A673 (cell line): ENCODE data around the gene HDGFL2. TPM values are rescaled to one million over a fixed set of nuclear protein-coding genes. Genes with fewer than 3 reads are reported as not detected.

ENCODE experiments used
- BruUV-seq: library from RNA; stranded (reverse); fragments of 400-500 nt; replicated peaks from 2 replicates; lab custom pipeline; 2021; lab: Mats Ljungman, UMichigan
- CTCF ChIA-PET: fragments of 300-600 bp; sonication (Branson Sonifier 250); formaldehyde crosslinking; loops from one replicate; lab custom pipeline; 2022; ENCODE audit warnings: antibody characterized with exemption; lab: Charles Lee
- POLR2A ChIA-PET: fragments of 300-600 bp; sonication (Branson Sonifier 250); formaldehyde crosslinking; loops from one replicate; lab custom pipeline; 2022; ENCODE audit warnings: antibody characterized with exemption; ENCODE audit not compliant: low non-redundant PET; lab: Charles Lee
- DNase-seq: peaks from one replicate; pipeline ENCODE4 v3.0.0-alpha.2; 2015; ENCODE audit warnings: low spot score
- H3K27ac ChIP-seq: fragments of 200-600 bp; sonication (generic); 2 replicates; pipeline ENCODE4 v1.5.1; 2016; ENCODE audit warnings: mixed run types, low read depth, mild to moderate bottlenecking, mixed read lengths, antibody characterized with exemption, low read length; ENCODE audit not compliant: poor library complexity, severe bottlenecking
- H3K27me3 ChIP-seq: fragments of 200-600 bp; sonication (generic); replicated peaks from 2 replicates; pipeline ENCODE4 v1.6.1; 2017; ENCODE audit warnings: mixed run types, low read depth, mild to moderate bottlenecking, mixed read lengths, antibody characterized with exemption, low read length; ENCODE audit not compliant: insufficient read depth, poor library complexity
- H3K36me3 ChIP-seq: fragments of 200-600 bp; sonication (generic); 2 replicates; pipeline ENCODE4 v1.6.1; 2016; ENCODE audit warnings: mixed run types, mild to moderate bottlenecking, mixed read lengths, antibody characterized with exemption, low read length; ENCODE audit not compliant: insufficient read depth, poor library complexity, severe bottlenecking
- H3K4me1 ChIP-seq: fragments of 200-600 bp; sonication (generic); 2 replicates; pipeline ENCODE4 v1.6.1; 2017; ENCODE audit warnings: mixed run types, mild to moderate bottlenecking, mixed read lengths, antibody characterized with exemption, low read length; ENCODE audit not compliant: insufficient read depth, poor library complexity, severe bottlenecking
- H3K4me3 ChIP-seq: fragments of 200-600 bp; sonication (generic); 2 replicates; pipeline ENCODE4 v1.5.1; 2016; ENCODE audit warnings: low read depth, mixed run types, mild to moderate bottlenecking, mixed read lengths, low read length; ENCODE audit not compliant: poor library complexity, severe bottlenecking
- H3K9me3 ChIP-seq: fragments of 200-600 bp; sonication (generic); 2 replicates; pipeline ENCODE4 v1.6.1; 2016; ENCODE audit warnings: mixed run types, low read depth, mild to moderate bottlenecking, mixed read lengths, antibody characterized with exemption, low read length; ENCODE audit not compliant: poor library complexity, severe bottlenecking
- CTCF ChIP-seq: fragments of 300-800, 200-600 bp; sonication (generic); conservative IDR thresholded peaks from 2 replicates; pipeline ENCODE4 v1.5.1; 2017; ENCODE audit warnings: low read depth, mild to moderate bottlenecking, antibody characterized with exemption, low read length, moderate library complexity, mixed read lengths
- EZH2 ChIP-seq: fragments of 200-600 bp; sonication (generic); IDR thresholded peaks from 2 replicates; pipeline ENCODE4 v1.6.1; 2017; ENCODE audit warnings: borderline replicate concordance, low read depth, mild to moderate bottlenecking, mixed read lengths, antibody characterized with exemption, low read length; ENCODE audit not compliant: poor library complexity, severe bottlenecking
- intact Hi-C: fragments of 100-400 bp; cut with micrococcal nuclease; formaldehyde crosslinking; loops from one replicate; pipeline ENCODE4 v1.10.0; 2022; ENCODE audit not compliant: unreplicated experiment
- total RNA-seq: library from RNA; stranded (reverse); gene quantifications from 2 replicates; pipeline ENCODE4 v1.2.3, GENCODE V29; 2021

HDGFL2 gene
- total RNA-seq, 1 experiment from 2014 or later = 89.6 TPM

GRCh38 chr19:4521170-4521887, 49.2 kb downstream of the HDGFL2 start:
- no peak for DNase-seq
- intact Hi-C loops = no loop called here
- H3K27me3 ChIP-seq = no peaks in the 10 kb centered on the region
- POLR2A ChIA-PET = interaction anchor here (0.7 kb wide), 1 partner anchor 20 kb away, joined by 14 read pairs; no protein-coding TSS in a partner anchor
- CTCF ChIA-PET = interaction anchor here (1.5 kb wide), 1 partner anchor 115 kb away, joined by 3 read pairs; no protein-coding TSS in a partner anchor
- no peaks in the 10 kb centered on the region for H3K9me3 ChIP-seq
- BruUV-seq = no TSS peak
- no peak overlapping the region for H3K27ac ChIP-seq
- TF ChIP-seq CTCF (no peak), EZH2 (no peak)
- no peaks in the 10 kb centered on the region for H3K4me1 ChIP-seq
- no peak overlapping the region for H3K4me3 ChIP-seq
- H3K36me3 ChIP-seq = no peaks in the 10 kb centered on the region

- no TSS peak for BruUV-seq
- no peaks in the 10 kb centered on the region for H3K27me3 ChIP-seq
- H3K36me3 ChIP-seq = no peaks in the 10 kb centered on the region
- no peak for DNase-seq
- intact Hi-C loops = no loop called here
- H3K4me3 ChIP-seq = no peak overlapping the region
- H3K27ac ChIP-seq = no peak overlapping the region
- no peaks in the 10 kb centered on the region for H3K9me3 ChIP-seq
- CTCF ChIA-PET = interaction anchor here (1.5 kb wide), 1 partner anchor 114 kb away, joined by 3 read pairs; no protein-coding TSS in a partner anchor
- no peaks in the 10 kb centered on the region for H3K4me1 ChIP-seq
- POLR2A ChIA-PET = no interaction called here
- TF ChIP-seq EZH2 (no peak), CTCF (no peak)
Observed at GRCh38 chr19:4521888-4522242, 49.8 kb downstream of the HDGFL2 start.

- intact Hi-C loops = no loop called here
- no peaks in the 10 kb centered on the region for H3K9me3 ChIP-seq
- H3K4me1 ChIP-seq = no peaks in the 10 kb centered on the region
- no peaks in the 10 kb centered on the region for H3K36me3 ChIP-seq
- no peak overlapping the region for H3K27ac ChIP-seq
- H3K27me3 ChIP-seq = no peaks in the 10 kb centered on the region
- CTCF ChIA-PET = interaction anchor here (1.0 to 1.8 kb wide), 2 partner anchors 13 to 114 kb away, joined by 3 to 4 read pairs; partner anchors contain the start of gene PLIN5
- DNase-seq = no peak
- no peak for TF ChIP-seq CTCF
- no peak for TF ChIP-seq EZH2
- H3K4me3 ChIP-seq = no peak overlapping the region
- BruUV-seq = no TSS peak
- POLR2A ChIA-PET = no interaction called here
Observed at GRCh38 chr19:4522291-4523002, 50.4 kb downstream of the HDGFL2 start.
